ENCODE results near the gene PSMD3. TPM values are rescaled to one million over a fixed set of nuclear protein-coding genes. Genes with fewer than 3 reads are reported as not detected.

The PSMD3 gene
- total and polyA plus RNA-seq, 7 donors: 137 to 392 (median 221) TPM

GRCh38 chr17:40014375-40014980, 33.9 kb downstream of the PSMD3 start:
- Histone ChIP-seq H3K4me3 (no peak overlapping the region), H3K9me3 (no peaks in the 10 kb centered on the region), H3K36me3 (ENCODE audit: insufficient read depth in 1 of 2, low read depth in 1 of 2) (peaks cover 0 to under 1% of the 10 kb centered on the region in 2 donors), H3K4me1 (peaks cover 55% of the 10 kb centered on the region), H3K27me3 (ENCODE audit: insufficient read depth in 3 of 3, low read length in 2 of 3) (no peaks in the 10 kb centered on the region), H3K27ac (peak overlapping the region; percentile 87)
- DNase-seq (peak; percentile 45 to 72), ATAC-seq (no peak)
- TF ChIP-seq CTCF (IDR thresholded peaks at IDR 0.05): no peak
- intact Hi-C loops (cut with DNase I): loop anchor here in 1 of 2 donors (10.0 kb wide), 1 partner anchor 280 kb away; no protein-coding TSS in a partner anchor
- 21 to 35% (median 24%) methylated on average over 18 of the region's 18 CpGs for WGBS, 3 donors

- no peaks in the 10 kb centered on the region for H3K27me3 ChIP-seq (ENCODE audit: insufficient read depth in 3 of 3, low read length in 2 of 3)
- H3K9me3 ChIP-seq: no peaks in the 10 kb centered on the region
- peak within 1 kb of the TSS; percentile 87 for H3K27ac ChIP-seq
- ATAC-seq (peak; percentile 52 to 62 (median 58)), DNase-seq (peak; percentile 78 to 95)
- peaks cover 62% of the 10 kb centered on the region for H3K4me1 ChIP-seq
- H3K4me3 ChIP-seq: peak within 1 kb of the TSS; percentile 52
- intact Hi-C loops (cut with DNase I): loop anchor here (5.0 to 10.0 kb wide), 3 partner anchors 72 to 280 kb away; no protein-coding TSS in a partner anchor
- WGBS, 3 donors: 25 to 40% (median 26%) methylated on average over 19 to 20 of the region's 20 CpGs
- no peak for TF ChIP-seq CTCF (IDR thresholded peaks at IDR 0.05)
- H3K36me3 ChIP-seq (ENCODE audit: insufficient read depth in 1 of 2, low read depth in 1 of 2): peaks cover 0 to 8% of the 10 kb centered on the region in 2 donors
Observed at GRCh38 chr17:40015005-40015997, 34.7 kb downstream of the PSMD3 start, which contains the start of gene CSF3. CSF3 (plus strand) TSS chr17:40015440; CDS start chr17:40015475, 35 bp downstream.

GRCh38 chr17:40015998-40016985, 35.7 kb downstream of the PSMD3 start:
- WGBS, 3 donors: 40 to 62% (median 43%) methylated on average over 21 to 26 of the region's 26 CpGs
- H3K9me3 ChIP-seq: no peaks in the 10 kb centered on the region
- H3K27ac ChIP-seq: peak overlapping the region; percentile 87
- no peak for TF ChIP-seq CTCF (IDR thresholded peaks at IDR 0.05)
- ATAC-seq (peak in 2 of 4 donors; percentile 1 to 9), DNase-seq (peak in 1 of 2 donors; percentile 76)
- peaks cover 65% of the 10 kb centered on the region for H3K4me1 ChIP-seq
- peaks cover 0 to 18% of the 10 kb centered on the region in 2 donors for H3K36me3 ChIP-seq (ENCODE audit: insufficient read depth in 1 of 2, low read depth in 1 of 2)
- H3K27me3 ChIP-seq (ENCODE audit: insufficient read depth in 3 of 3, low read length in 2 of 3): no peaks in the 10 kb centered on the region
- H3K4me3 ChIP-seq: peak overlapping the region; percentile 52
- intact Hi-C loops (cut with DNase I): loop anchor here (5.0 to 10.0 kb wide), 3 partner anchors 71 to 279 kb away; no protein-coding TSS in a partner anchor
